Amniotic stem cell (primary cell): ENCODE data around the gene VANGL2.

Experiments used
- DNase-seq: peaks from one replicate; lab custom pipeline; 2025; lab: John Stamatoyannopoulos, UW

VANGL2 gene

GRCh38 chr1:160406131-160406968 is 6.0 kb downstream of the VANGL2 start:
- DNase-seq: no peak

- DNase-seq: no peak
Measured at GRCh38 chr1:160407839-160408801, 7.8 kb downstream of the VANGL2 start.

GRCh38 chr1:160408864-160409263 is 8.5 kb downstream of the VANGL2 start:
- no peak for DNase-seq

DNA sequence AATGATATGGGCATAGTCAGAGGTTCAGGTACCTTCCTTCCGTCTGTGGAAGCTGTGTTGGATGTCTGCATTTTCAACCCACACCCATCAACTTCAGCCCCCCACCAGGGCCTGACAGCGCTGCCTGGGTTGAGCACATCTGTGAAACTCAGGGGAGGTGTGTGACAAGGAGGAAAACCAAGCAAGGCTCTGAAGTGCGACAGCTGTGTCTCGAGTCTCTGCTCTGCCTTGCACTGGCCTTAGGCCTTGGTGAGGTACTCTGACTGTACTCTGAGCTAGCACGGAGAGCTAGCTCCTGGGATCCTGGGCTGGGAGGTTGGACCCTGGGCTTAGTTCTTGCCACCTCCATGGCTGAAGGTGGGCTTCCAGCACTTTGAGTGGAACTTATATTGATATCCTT is 9.1 kb downstream of the VANGL2 start:
- DNase-seq: no peak

- DNase-seq: no peak
Measured at GRCh38 chr1:160410406-160411005, 10.1 kb downstream of the VANGL2 start.

DNA sequence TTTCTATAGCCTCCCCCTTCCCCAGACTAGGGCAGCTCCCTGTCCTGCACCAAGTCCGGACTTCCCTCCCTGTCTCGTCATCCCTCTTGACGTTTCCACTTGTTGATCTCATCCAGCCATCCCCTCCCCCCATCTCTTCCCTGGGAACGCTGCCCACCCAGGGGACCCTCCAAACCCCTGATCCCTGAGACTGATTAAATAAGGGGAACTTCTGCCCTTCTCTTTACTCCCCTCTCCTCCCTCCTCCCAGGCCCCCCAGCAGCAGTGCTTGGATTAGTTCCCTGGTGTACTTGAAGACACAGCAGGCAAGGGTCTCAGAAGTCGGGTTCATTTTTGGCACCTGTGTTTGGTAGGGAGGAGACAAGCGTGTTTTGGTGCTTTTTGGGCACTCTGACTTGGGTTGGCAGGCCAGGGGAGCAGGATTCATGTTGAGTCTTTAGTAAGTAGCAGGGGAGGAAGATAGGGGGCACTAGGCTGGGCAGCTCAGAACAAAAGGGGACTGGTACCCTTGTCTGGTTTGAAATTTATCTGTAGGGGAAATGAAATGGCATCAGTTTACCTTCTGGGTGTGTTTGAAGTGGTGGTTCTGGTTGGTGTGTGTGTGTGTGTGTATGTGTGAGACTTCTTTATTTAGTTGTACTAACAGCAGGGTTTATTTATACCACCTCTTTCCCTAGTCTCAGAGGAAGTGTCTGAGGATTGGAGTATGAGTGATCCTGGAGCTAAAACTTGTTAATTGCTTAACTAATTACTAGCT is 11.1 kb downstream of the VANGL2 start:
- no peak for DNase-seq

DNA sequence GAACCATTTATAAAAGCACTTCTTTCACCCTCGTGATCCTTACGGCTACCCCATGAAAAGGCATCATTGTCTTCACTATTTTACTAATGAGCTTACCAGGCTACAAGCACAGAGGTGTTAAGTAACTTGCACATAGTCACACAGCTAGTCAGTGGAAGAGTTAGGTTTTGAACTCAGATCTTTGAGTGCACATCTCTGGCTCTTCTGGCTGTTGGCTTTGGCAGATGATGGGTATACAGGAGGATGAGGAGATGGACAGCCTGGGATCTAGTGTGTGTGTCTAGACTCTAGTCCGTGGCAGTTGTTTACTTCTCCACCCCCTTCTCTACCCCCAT is 11.6 kb downstream of the VANGL2 start:
- no peak for DNase-seq

DNA sequence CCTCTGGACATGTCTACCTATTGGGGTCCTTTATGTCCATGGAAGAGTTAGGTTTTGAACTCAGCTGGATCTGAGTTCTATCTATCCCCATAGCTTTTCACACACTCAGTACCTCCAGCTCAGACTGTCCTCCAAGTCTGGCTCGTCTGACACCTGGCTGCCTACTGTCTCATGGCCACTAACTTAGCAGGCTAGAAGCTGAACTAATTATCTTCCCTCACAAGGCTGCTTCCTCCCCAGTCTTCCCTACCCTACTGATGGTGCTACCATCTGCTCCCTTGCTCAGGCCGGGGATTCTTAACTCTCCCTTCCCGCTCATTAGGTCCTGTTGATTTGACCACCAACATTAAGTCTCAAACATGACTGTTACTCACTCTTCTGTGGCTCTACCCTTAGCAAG is 13.4 kb downstream of the VANGL2 start:
- no peak for DNase-seq

- no peak for DNase-seq
Measured at GRCh38 chr1:160414881-160415280, 14.5 kb downstream of the VANGL2 start.

DNA sequence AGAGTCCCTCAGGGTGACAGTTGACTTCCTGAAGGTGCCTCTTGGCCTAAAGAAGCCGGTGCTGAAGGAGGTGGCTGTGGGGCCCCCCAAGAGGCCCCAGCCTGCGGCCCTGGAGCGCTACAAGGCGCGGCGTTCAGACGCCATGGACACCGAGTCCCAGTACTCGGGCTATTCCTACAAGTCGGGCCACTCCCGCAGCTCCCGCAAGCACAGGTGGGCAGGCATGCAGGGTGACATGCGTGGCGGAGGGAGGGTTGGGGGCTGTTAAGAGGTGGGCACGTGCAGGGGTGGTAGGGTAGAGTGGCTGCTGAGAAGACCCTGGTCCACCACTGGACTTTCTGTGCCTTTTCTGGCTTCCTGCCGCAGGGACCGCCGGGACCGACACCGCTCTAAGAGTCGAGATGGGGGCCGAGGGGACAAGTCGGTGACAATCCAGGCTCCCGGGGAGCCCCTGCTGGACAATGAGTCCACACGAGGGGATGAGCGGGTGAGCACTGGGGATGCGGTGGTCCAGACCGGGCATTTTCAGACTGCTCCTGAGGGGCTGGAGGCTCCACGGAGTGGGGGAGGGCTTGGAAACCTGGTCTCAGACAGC is 15.4 kb downstream of the VANGL2 start:
- DNase-seq: no peak

- DNase-seq: no peak
Measured at GRCh38 chr1:160416369-160416768, 16.0 kb downstream of the VANGL2 start.

GRCh38 chr1:160418483-160418882 is 18.1 kb downstream of the VANGL2 start:
- no peak for DNase-seq

- DNase-seq: no peak
Measured at GRCh38 chr1:160419150-160419837, 18.9 kb downstream of the VANGL2 start.

- no peak for DNase-seq
Measured at GRCh38 chr1:160419838-160420169, 19.4 kb downstream of the VANGL2 start.

GRCh38 chr1:160420881-160421842 is 20.8 kb downstream of the VANGL2 start:
- DNase-seq: no peak

DNA sequence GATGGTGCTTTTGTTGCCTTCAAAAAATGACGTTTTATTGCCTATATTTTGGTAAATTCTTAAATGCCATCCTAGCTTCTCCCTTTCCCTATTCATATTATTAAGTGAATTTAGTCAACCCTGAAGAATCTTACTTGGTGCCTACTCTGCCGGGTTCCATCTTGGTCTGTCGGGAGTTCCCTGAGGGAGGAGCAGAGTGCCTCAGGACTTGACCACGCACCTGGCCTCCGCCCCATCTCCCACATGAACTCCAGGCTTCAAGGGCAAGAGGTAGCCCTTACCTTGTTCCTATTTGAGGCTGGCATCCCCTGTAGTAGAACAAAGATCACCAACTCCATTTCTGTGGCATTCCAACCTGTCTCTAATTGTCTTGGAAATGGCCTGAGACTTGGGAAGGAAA is 21.5 kb downstream of the VANGL2 start:
- DNase-seq: no peak

GRCh38 chr1:160423966-160424365 is 23.6 kb downstream of the VANGL2 start:
- no peak for DNase-seq

DNA sequence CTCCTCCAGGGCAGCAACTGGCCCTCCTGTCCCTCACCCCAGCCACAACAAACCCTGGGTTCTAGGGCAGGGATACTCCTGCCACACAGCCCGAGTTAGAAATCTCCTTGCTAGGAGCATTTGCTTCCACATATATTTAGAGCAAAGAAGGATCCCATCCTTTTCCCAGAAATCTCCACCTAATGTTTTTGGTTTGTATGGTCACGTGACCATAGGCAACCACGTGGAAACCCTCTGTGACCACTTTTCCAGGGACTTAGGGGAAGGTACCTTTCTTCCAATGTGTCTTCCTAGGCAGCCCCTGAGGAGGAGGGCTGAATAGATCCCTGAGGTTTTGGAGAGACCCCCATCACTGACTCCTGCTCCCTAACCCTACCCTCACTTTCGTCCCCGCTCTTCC is 25.5 kb downstream of the VANGL2 start:
- no peak for DNase-seq

- DNase-seq: no peak
Measured at GRCh38 chr1:160427625-160428024, 27.3 kb downstream of the VANGL2 start.

- no peak for DNase-seq
Measured at GRCh38 chr1:160428053-160428452, 27.7 kb downstream of the VANGL2 start.
